HepG2 (cell line): ENCODE data around the gene PPP1R8.

Experiments
- HNF4A ChIP-seq: sonication (generic); formaldehyde crosslinking; IDR thresholded peaks from 2 replicates; pipeline ENCODE4 v1.4.0; 2020; ENCODE audit warnings: missing genetic modification reagents
- TF ChIP-seq, protein P1 (sequence below): sonication (generic); formaldehyde crosslinking; IDR thresholded peaks from 2 replicates; pipeline ENCODE4 v1.8.1; 2023; ENCODE audit warnings: missing genetic modification reagents, inconsistent platforms, borderline replicate concordance
- TF ChIP-seq, protein P2 (sequence below): sonication (generic); IDR thresholded peaks from 2 replicates; pipeline ENCODE4 v1.6.1; 2016; ENCODE audit warnings: low read depth, borderline replicate concordance

DNA sequence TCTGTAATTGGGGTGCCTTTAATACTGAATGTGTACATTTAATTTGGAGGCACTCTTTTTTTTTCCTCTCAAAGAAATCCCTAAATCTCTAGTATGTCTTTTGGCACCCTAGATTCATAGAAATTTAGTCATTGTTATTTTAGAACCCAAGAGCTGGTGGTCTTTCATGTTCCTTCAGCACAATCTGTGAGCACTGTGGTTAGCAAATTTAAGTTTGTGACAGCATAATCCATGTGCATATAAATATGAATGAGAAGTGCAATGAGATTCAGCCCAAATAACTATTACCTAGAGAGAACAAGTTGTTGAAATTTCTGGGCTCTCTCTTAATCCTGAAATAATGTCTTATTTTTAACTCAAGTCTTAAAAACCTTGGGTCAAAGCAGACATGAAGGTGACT, 4.5 kb downstream of the PPP1R8 start:
- TF ChIP-seq, protein P1, sequence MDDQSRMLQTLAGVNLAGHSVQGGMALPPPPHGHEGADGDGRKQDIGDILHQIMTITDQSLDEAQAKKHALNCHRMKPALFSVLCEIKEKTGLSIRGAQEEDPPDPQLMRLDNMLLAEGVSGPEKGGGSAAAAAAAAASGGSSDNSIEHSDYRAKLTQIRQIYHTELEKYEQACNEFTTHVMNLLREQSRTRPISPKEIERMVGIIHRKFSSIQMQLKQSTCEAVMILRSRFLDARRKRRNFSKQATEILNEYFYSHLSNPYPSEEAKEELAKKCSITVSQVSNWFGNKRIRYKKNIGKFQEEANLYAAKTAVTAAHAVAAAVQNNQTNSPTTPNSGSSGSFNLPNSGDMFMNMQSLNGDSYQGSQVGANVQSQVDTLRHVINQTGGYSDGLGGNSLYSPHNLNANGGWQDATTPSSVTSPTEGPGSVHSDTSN (CRISPR knock-in tag), result no peak
- TF ChIP-seq, protein P2, sequence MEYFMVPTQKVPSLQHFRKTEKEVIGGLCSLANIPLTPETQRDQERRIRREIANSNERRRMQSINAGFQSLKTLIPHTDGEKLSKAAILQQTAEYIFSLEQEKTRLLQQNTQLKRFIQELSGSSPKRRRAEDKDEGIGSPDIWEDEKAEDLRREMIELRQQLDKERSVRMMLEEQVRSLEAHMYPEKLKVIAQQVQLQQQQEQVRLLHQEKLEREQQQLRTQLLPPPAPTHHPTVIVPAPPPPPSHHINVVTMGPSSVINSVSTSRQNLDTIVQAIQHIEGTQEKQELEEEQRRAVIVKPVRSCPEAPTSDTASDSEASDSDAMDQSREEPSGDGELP, result no peak
- TF ChIP-seq HNF4A (CRISPR knock-in tag), result no peak
